Panc1 (cell line): ENCODE results near the gene TMEM131L. TPM values are rescaled to one million over a fixed set of nuclear protein-coding genes. Genes with fewer than 3 reads are reported as not detected.

Experiments used
- ATAC-seq: fragments of 200-7000 bp; cut with Tn5 transposase; 2 replicates; pipeline ENCODE4 v1.9.1; 2020; ENCODE audit warnings: mild to moderate bottlenecking, moderate library complexity
- BruUV-seq: library from RNA; stranded (reverse); fragments of 400-500 nt; replicated peaks from 2 replicates; lab custom pipeline; 2021; lab: Mats Ljungman, UMichigan
- CTCF ChIA-PET: fragments of 300-600 bp; sonication (Branson Sonifier 250); formaldehyde crosslinking; loops from one replicate; lab custom pipeline; 2022; ENCODE audit warnings: antibody characterized with exemption; lab: Charles Lee
- POLR2A ChIA-PET: fragments of 300-600 bp; sonication (Branson Sonifier 250); formaldehyde crosslinking; loops from one replicate; lab custom pipeline; 2022; ENCODE audit warnings: antibody characterized with exemption; lab: Charles Lee
- DNase-seq: peaks from one replicate; pipeline ENCODE4 v3.0.0-alpha.2; 2010; ENCODE audit warnings: low read depth, low spot score
- H3K27ac ChIP-seq: 2 replicates; pipeline ENCODE4 v1.5.1; 2011; ENCODE audit warnings: mild to moderate bottlenecking, low read length, inconsistent platforms
- H3K27me3 ChIP-seq: fragments of 200-500 bp; sonication (Bioruptor generic); 2 replicates; pipeline ENCODE4 v1.6.0; 2014; ENCODE audit warnings: low read length, inconsistent platforms; ENCODE audit not compliant: control insufficient read depth, insufficient read depth
- H3K36me3 ChIP-seq: fragments of 200-500 bp; sonication (Bioruptor generic); 2 replicates; pipeline ENCODE4 v1.5.1; 2014; ENCODE audit warnings: inconsistent platforms, mild to moderate bottlenecking, low read length, moderate library complexity; ENCODE audit not compliant: control insufficient read depth, insufficient read depth
- H3K4me1 ChIP-seq: 2 replicates; pipeline ENCODE4 v1.5.1; 2011; ENCODE audit warnings: inconsistent platforms, mild to moderate bottlenecking, low read length, moderate library complexity; ENCODE audit not compliant: control insufficient read depth, insufficient read depth
- H3K4me3 ChIP-seq, 2 experiments: 2 replicates each; pipeline ENCODE4 v1.5.1; 2011 to 2012; ENCODE audit warnings: low read depth in 2 of 2, low read length in 2 of 2, mild to moderate bottlenecking in 2 of 2, inconsistent platforms in 1 of 2, moderate library complexity in 1 of 2
- H3K9me3 ChIP-seq: fragments of 200-500 bp; sonication (Bioruptor generic); 2 replicates; pipeline ENCODE4 v1.5.1; 2014; ENCODE audit warnings: low read depth, mild to moderate bottlenecking, inconsistent platforms, low read length, moderate library complexity; ENCODE audit not compliant: control insufficient read depth, insufficient read depth
- POLR2AphosphoS5 ChIP-seq: IDR thresholded peaks from 2 replicates; pipeline ENCODE4 v1.6.1; 2012; ENCODE audit warnings: mild to moderate bottlenecking, low read depth, low read length, moderate library complexity
- SIN3A ChIP-seq: IDR thresholded peaks from 2 replicates; pipeline ENCODE4 v1.6.1; 2012; ENCODE audit warnings: low read depth, mild to moderate bottlenecking, low read length, moderate library complexity, borderline replicate concordance; ENCODE audit not compliant: insufficient read depth
- TCF7L2 ChIP-seq: IDR thresholded peaks from 2 replicates; pipeline ENCODE4 v1.6.1; 2011; ENCODE audit warnings: mild to moderate bottlenecking, low read depth, low read length, inconsistent platforms
- in situ Hi-C: cut with HindIII; loops from 2 replicates; pipeline ENCODE4 v1.10.0; 2016; ENCODE audit warnings: low sequenced_read_pairs, low pct_unique_long_range_greater_than_20kb
- intact Hi-C: fragments of 100-400 bp; cut with micrococcal nuclease; formaldehyde crosslinking; loops from one replicate; pipeline ENCODE4 v1.10.0; 2022; ENCODE audit not compliant: unreplicated experiment
- total RNA-seq: library from RNA; stranded (reverse); gene quantifications from one replicate; pipeline ENCODE4 v1.2.1, GENCODE V29; 2021; ENCODE audit not compliant: unreplicated experiment
- TF ChIP-seq, protein P1 (sequence below): fragments of 450-650 bp; IDR thresholded peaks from 2 replicates; pipeline ENCODE4 v1.5.1; 2017; ENCODE audit warnings: mild to moderate bottlenecking
- TF ChIP-seq, protein P2 (sequence below), 2 experiments: IDR thresholded peaks; 2 replicates each; pipeline ENCODE4 v1.6.1; 2011 to 2012; ENCODE audit warnings: low read depth in 2 of 2, control low read depth in 1 of 2, low read length in 1 of 2, mild to moderate bottlenecking in 1 of 2, moderate library complexity in 1 of 2; ENCODE audit not compliant: insufficient read depth in 1 of 2

Gene TMEM131L
- total RNA-seq, 1 experiment from 2014 or later: 13.5 TPM

DNA sequence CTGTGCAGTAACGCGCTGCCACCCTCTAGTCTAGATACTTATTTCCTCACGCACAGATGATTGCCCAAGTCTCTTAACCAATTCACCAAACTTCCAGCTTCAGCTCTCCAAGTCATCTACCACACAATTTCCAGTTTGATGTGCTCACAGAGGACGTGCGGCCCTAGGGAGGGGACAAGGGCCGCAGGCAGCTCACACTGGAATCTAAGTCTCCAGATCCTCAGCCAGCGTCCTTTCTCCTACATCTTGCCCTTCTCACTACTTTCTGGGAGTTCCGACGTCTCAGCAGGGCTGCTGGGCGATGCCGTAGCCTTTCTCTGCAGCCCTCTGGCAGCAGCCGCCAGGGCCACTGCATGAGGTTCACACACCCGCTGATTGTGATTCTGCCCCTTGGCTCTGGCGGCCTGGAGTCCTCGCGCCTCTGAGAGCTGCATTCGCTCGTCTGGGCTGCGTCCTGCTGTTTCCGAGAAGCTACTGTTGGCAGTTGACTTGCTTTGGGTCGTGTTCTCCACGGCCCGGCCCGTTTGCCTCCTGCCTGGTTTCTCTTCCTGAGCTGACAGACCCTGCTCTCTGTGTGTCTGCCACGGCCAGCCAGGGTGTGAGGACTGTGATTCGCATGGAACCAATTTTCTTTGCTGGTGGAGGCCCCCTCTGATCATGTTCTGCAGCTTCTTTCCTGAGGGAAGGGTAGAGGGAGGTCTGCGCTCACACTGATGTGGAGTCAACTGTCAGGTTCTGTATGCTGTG is 14.1 kb upstream of the TMEM131L start:
- H3K27me3 ChIP-seq: no peaks in the 10 kb centered on the region
- in situ Hi-C loops: no loop called here
- H3K36me3 ChIP-seq: no peaks in the 10 kb centered on the region
- TF ChIP-seq TCF7L2 (no peak), POLR2AphosphoS5 (no peak), SIN3A (no peak)
- TF ChIP-seq, protein P1, sequence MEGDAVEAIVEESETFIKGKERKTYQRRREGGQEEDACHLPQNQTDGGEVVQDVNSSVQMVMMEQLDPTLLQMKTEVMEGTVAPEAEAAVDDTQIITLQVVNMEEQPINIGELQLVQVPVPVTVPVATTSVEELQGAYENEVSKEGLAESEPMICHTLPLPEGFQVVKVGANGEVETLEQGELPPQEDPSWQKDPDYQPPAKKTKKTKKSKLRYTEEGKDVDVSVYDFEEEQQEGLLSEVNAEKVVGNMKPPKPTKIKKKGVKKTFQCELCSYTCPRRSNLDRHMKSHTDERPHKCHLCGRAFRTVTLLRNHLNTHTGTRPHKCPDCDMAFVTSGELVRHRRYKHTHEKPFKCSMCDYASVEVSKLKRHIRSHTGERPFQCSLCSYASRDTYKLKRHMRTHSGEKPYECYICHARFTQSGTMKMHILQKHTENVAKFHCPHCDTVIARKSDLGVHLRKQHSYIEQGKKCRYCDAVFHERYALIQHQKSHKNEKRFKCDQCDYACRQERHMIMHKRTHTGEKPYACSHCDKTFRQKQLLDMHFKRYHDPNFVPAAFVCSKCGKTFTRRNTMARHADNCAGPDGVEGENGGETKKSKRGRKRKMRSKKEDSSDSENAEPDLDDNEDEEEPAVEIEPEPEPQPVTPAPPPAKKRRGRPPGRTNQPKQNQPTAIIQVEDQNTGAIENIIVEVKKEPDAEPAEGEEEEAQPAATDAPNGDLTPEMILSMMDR: no peak
- TF ChIP-seq, protein P2, sequence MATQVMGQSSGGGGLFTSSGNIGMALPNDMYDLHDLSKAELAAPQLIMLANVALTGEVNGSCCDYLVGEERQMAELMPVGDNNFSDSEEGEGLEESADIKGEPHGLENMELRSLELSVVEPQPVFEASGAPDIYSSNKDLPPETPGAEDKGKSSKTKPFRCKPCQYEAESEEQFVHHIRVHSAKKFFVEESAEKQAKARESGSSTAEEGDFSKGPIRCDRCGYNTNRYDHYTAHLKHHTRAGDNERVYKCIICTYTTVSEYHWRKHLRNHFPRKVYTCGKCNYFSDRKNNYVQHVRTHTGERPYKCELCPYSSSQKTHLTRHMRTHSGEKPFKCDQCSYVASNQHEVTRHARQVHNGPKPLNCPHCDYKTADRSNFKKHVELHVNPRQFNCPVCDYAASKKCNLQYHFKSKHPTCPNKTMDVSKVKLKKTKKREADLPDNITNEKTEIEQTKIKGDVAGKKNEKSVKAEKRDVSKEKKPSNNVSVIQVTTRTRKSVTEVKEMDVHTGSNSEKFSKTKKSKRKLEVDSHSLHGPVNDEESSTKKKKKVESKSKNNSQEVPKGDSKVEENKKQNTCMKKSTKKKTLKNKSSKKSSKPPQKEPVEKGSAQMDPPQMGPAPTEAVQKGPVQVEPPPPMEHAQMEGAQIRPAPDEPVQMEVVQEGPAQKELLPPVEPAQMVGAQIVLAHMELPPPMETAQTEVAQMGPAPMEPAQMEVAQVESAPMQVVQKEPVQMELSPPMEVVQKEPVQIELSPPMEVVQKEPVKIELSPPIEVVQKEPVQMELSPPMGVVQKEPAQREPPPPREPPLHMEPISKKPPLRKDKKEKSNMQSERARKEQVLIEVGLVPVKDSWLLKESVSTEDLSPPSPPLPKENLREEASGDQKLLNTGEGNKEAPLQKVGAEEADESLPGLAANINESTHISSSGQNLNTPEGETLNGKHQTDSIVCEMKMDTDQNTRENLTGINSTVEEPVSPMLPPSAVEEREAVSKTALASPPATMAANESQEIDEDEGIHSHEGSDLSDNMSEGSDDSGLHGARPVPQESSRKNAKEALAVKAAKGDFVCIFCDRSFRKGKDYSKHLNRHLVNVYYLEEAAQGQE (IDR thresholded peaks at IDR 0.05; ENCODE audit: insufficient read depth in 1 of 2, low read depth in 2 of 2, low read length in 1 of 2): no peak
- H3K27ac ChIP-seq: no peak overlapping the region
- CTCF ChIA-PET: interaction anchor here (0.6 kb wide), 1 partner anchor 116 kb away, joined by 7 read pairs; no protein-coding TSS in a partner anchor
- H3K4me1 ChIP-seq: no peaks in the 10 kb centered on the region
- POLR2A ChIA-PET: no interaction called here
- ATAC-seq (no peak), DNase-seq (no peak)
- intact Hi-C loops: no loop called here
- H3K4me3 ChIP-seq: no peak overlapping the region
- H3K9me3 ChIP-seq: no peaks in the 10 kb centered on the region
- BruUV-seq: no TSS peak

DNA sequence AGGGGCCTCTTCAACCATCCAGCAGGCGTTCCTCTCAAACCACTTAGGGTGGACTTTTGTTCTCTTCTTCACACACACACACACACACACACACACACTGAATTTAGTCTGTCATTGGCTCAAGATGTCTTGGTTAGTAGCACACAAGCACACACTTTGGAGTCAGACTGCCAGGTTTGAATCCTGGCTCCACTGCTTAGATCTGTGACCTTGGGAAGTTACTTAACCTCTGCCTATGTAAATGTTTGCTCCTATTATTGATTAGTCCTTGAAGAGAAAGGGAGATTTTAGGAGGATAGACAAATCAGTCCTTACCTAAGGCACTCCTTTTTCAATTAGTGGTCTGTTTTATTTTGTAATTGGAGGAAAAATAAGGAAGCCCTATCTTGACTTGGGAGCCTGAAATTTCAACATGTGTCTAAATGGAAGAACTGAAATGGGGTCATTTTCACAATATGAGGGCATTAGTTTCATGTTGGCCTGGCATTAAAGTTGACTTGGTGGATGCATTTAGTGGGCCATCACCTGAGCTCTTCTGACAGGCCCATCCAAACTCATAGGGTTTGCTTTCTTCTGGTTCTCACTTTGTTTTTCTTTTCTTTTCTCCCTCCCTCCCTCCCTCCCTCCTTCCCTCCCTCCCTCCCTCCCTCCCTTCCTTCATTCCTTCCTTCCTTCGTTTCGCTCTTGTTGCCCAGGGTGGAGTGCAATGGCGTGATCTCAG is 13.3 kb upstream of the TMEM131L start:
- ChIA-PET CTCF (no interaction called here), POLR2A (no interaction called here)

More for the DNA sequence above, 13.3 kb upstream of the TMEM131L start:
- ATAC-seq (no peak), DNase-seq (no peak)
- Histone ChIP-seq H3K9me3 (no peaks in the 10 kb centered on the region), H3K36me3 (no peaks in the 10 kb centered on the region), H3K4me3 (no peak overlapping the region), H3K4me1 (no peaks in the 10 kb centered on the region), H3K27ac (no peak overlapping the region), H3K27me3 (no peaks in the 10 kb centered on the region)
- no TSS peak for BruUV-seq
- in situ Hi-C loops (no loop called here), intact Hi-C loops (no loop called here)
- TF ChIP-seq, protein P2 (IDR thresholded peaks at IDR 0.05; ENCODE audit: insufficient read depth in 1 of 2, low read depth in 2 of 2, low read length in 1 of 2): no peak
- TF ChIP-seq SIN3A (no peak), POLR2AphosphoS5 (no peak), TCF7L2 (no peak)
- TF ChIP-seq, protein P1: no peak
